ENCODE results near the gene UTP14C. TPM values are rescaled to one million over a fixed set of nuclear protein-coding genes. Genes with fewer than 3 reads are reported as not detected.

UTP14C gene
- total and polyA plus RNA-seq, 2 experiments from 2014 or later = 11.4 to 22.9 TPM

GRCh38 chr13:52034616-52035226, 10.2 kb downstream of the UTP14C start:
- DNase-seq (ENCODE audit: low spot score) (no peak), ATAC-seq (no peak)
- Histone ChIP-seq H3F3A (replicated peaks; ENCODE audit: low read depth) (no peaks in the 10 kb centered on the region), H3K4me2 (no peak overlapping the region), H3K4me1 (ENCODE audit: insufficient read depth) (no peaks in the 10 kb centered on the region), H3K27ac (ENCODE audit: low read depth) (no peak overlapping the region), H3K36me3 (ENCODE audit: insufficient read depth) (no peaks in the 10 kb centered on the region), H3K27me3 (ENCODE audit: insufficient read depth) (no peaks in the 10 kb centered on the region), H3K4me3 (no peak overlapping the region), H3K79me2 (replicated peaks; ENCODE audit: insufficient read depth) (no peaks in the 10 kb centered on the region), H3K9me2 (ENCODE audit: insufficient read depth) (no peaks in the 10 kb centered on the region), H2AFZ (no peak overlapping the region), H4K20me1 (replicated peaks; ENCODE audit: insufficient read depth) (no peaks in the 10 kb centered on the region)
- Mint-ChIP-seq H3K9me3 (peaks cover 12% of the 10 kb centered on the region; the same call in 2 of the 3 replicates), H3K27ac (no peak overlapping the region), H3K4me3 (no peak overlapping the region), H3K27me3 (ENCODE audit: insufficient read depth, low read depth, poor library complexity) (peaks cover 4% of the 10 kb centered on the region), H3K4me1 (peaks cover 3% of the 10 kb centered on the region; the same call in 1 of the 3 replicates), H3K36me3 (ENCODE audit: low read depth) (peaks cover 14% of the 10 kb centered on the region)
- TF ChIP-seq ZNF331 (CRISPR knock-in tag; IDR thresholded peaks at IDR 0.05; ENCODE audit: low read depth) = no peak
- TF ChIP-seq, protein P1, sequence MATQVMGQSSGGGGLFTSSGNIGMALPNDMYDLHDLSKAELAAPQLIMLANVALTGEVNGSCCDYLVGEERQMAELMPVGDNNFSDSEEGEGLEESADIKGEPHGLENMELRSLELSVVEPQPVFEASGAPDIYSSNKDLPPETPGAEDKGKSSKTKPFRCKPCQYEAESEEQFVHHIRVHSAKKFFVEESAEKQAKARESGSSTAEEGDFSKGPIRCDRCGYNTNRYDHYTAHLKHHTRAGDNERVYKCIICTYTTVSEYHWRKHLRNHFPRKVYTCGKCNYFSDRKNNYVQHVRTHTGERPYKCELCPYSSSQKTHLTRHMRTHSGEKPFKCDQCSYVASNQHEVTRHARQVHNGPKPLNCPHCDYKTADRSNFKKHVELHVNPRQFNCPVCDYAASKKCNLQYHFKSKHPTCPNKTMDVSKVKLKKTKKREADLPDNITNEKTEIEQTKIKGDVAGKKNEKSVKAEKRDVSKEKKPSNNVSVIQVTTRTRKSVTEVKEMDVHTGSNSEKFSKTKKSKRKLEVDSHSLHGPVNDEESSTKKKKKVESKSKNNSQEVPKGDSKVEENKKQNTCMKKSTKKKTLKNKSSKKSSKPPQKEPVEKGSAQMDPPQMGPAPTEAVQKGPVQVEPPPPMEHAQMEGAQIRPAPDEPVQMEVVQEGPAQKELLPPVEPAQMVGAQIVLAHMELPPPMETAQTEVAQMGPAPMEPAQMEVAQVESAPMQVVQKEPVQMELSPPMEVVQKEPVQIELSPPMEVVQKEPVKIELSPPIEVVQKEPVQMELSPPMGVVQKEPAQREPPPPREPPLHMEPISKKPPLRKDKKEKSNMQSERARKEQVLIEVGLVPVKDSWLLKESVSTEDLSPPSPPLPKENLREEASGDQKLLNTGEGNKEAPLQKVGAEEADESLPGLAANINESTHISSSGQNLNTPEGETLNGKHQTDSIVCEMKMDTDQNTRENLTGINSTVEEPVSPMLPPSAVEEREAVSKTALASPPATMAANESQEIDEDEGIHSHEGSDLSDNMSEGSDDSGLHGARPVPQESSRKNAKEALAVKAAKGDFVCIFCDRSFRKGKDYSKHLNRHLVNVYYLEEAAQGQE (IDR thresholded peaks at IDR 0.05; ENCODE audit: unreplicated experiment) = no peak

- Histone ChIP-seq H3K9me2 (ENCODE audit: insufficient read depth) (no peaks in the 10 kb centered on the region), H2AFZ (no peak overlapping the region), H3K4me1 (ENCODE audit: insufficient read depth) (no peaks in the 10 kb centered on the region), H3F3A (replicated peaks; ENCODE audit: low read depth) (no peaks in the 10 kb centered on the region), H3K27me3 (ENCODE audit: insufficient read depth) (no peaks in the 10 kb centered on the region), H3K4me2 (no peak overlapping the region), H4K20me1 (replicated peaks; ENCODE audit: insufficient read depth) (no peaks in the 10 kb centered on the region), H3K27ac (ENCODE audit: low read depth) (no peak overlapping the region), H3K79me2 (replicated peaks; ENCODE audit: insufficient read depth) (no peaks in the 10 kb centered on the region), H3K36me3 (ENCODE audit: insufficient read depth) (no peaks in the 10 kb centered on the region), H3K4me3 (no peak overlapping the region)
- no peaks in the 10 kb centered on the region for H3K27me3 Mint-ChIP-seq (ENCODE audit: insufficient read depth, low read depth, poor library complexity)
- DNase-seq (ENCODE audit: low spot score) (no peak), ATAC-seq (no peak)
- 0 out of 3 replicates have a peak, but pooled peaks cover 2% of the 10 kb centered on the region for H3K36me3 Mint-ChIP-seq (ENCODE audit: low read depth)
- no peaks in the 10 kb centered on the region for H3K9me3 Mint-ChIP-seq
- no peak overlapping the region for H3K4me3 Mint-ChIP-seq
- H3K4me1 Mint-ChIP-seq = peaks cover 3% of the 10 kb centered on the region; the same call in 1 of the 3 replicates
- H3K27ac Mint-ChIP-seq = no peak overlapping the region
- TF ChIP-seq JUNB (IDR thresholded peaks at IDR 0.05; ENCODE audit: unreplicated experiment) (no peak), ETS1 (IDR thresholded peaks at IDR 0.05) (no peak), CREB1 (CRISPR knock-in tag; IDR thresholded peaks at IDR 0.05; ENCODE audit: low read depth) (no peak), EZH2phosphoT487 (IDR thresholded peaks at IDR 0.05; ENCODE audit: unreplicated experiment) (no peak), POLR2AphosphoS5 (IDR thresholded peaks at IDR 0.05; ENCODE audit: low read depth) (no peak), NANOG (IDR thresholded peaks at IDR 0.05; ENCODE audit: borderline replicate concordance) (no peak), ZNF114 (CRISPR knock-in tag; IDR thresholded peaks at IDR 0.05) (no peak)
- TF ChIP-seq, protein P2, sequence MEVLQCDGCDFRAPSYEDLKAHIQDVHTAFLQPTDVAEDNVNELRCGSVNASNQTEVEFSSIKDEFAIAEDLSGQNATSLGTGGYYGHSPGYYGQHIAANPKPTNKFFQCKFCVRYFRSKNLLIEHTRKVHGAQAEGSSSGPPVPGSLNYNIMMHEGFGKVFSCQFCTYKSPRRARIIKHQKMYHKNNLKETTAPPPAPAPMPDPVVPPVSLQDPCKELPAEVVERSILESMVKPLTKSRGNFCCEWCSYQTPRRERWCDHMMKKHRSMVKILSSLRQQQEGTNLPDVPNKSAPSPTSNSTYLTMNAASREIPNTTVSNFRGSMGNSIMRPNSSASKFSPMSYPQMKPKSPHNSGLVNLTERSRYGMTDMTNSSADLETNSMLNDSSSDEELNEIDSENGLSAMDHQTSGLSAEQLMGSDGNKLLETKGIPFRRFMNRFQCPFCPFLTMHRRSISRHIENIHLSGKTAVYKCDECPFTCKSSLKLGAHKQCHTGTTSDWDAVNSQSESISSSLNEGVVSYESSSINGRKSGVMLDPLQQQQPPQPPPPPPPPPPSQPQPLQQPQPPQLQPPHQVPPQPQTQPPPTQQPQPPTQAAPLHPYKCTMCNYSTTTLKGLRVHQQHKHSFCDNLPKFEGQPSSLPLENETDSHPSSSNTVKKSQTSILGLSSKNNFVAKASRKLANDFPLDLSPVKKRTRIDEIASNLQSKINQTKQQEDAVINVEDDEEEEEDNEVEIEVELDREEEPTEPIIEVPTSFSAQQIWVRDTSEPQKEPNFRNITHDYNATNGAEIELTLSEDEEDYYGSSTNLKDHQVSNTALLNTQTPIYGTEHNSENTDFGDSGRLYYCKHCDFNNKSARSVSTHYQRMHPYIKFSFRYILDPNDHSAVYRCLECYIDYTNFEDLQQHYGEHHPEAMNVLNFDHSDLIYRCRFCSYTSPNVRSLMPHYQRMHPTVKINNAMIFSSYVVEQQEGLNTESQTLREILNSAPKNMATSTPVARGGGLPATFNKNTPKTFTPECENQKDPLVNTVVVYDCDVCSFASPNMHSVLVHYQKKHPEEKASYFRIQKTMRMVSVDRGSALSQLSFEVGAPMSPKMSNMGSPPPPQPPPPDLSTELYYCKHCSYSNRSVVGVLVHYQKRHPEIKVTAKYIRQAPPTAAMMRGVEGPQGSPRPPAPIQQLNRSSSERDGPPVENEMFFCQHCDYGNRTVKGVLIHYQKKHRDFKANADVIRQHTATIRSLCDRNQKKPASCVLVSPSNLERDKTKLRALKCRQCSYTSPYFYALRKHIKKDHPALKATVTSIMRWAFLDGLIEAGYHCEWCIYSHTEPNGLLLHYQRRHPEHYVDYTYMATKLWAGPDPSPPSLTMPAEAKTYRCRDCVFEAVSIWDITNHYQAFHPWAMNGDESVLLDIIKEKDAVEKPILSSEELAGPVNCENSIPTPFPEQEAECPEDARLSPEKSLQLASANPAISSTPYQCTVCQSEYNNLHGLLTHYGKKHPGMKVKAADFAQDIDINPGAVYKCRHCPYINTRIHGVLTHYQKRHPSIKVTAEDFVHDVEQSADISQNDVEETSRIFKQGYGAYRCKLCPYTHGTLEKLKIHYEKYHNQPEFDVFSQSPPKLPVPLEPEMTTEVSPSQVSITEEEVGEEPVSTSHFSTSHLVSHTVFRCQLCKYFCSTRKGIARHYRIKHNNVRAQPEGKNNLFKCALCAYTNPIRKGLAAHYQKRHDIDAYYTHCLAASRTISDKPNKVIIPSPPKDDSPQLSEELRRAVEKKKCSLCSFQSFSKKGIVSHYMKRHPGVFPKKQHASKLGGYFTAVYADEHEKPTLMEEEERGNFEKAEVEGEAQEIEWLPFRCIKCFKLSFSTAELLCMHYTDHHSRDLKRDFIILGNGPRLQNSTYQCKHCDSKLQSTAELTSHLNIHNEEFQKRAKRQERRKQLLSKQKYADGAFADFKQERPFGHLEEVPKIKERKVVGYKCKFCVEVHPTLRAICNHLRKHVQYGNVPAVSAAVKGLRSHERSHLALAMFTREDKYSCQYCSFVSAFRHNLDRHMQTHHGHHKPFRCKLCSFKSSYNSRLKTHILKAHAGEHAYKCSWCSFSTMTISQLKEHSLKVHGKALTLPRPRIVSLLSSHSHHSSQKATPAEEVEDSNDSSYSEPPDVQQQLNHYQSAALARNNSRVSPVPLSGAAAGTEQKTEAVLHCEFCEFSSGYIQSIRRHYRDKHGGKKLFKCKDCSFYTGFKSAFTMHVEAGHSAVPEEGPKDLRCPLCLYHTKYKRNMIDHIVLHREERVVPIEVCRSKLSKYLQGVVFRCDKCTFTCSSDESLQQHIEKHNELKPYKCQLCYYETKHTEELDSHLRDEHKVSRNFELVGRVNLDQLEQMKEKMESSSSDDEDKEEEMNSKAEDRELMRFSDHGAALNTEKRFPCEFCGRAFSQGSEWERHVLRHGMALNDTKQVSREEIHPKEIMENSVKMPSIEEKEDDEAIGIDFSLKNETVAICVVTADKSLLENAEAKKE (CRISPR knock-in tag; IDR thresholded peaks at IDR 0.05) = no peak
Measured at GRCh38 chr13:52036037-52036436, 11.5 kb downstream of the UTP14C start.
